Globus pallidus (tissue), 1 donor: ENCODE measurements around the gene CCDC28A.
"Not testable (repeated sequence)": the region's sequence is repeated elsewhere in the genome, so short reads cannot be mapped to it uniquely, and the experiment has no call there.

Experiments used
- DNase-seq: peaks from one replicate; pipeline ENCODE4 v3.0.0-alpha.2; 2015; ENCODE audit warnings: low spot score

Gene CCDC28A

GRCh38 chr6:138773177-138774091 lies at the start of gene CCDC28A:
Gene CCDC28A, plus strand, starts transcription at chr6:138773769. Its CDS starts 2,352 bp downstream, at chr6:138776121.
- peak; percentile 96 for DNase-seq

- peak; percentile 22 for DNase-seq
Observed at GRCh38 chr6:138724015-138724414, 49.6 kb upstream of the CCDC28A start.

- DNase-seq = no peak
Observed at GRCh38 chr6:138726066-138726756, 47.4 kb upstream of the CCDC28A start.

- DNase-seq = no peak
Observed at GRCh38 chr6:138726757-138727097, 46.8 kb upstream of the CCDC28A start.

- no peak for DNase-seq
Observed at GRCh38 chr6:138727182-138727581, 46.4 kb upstream of the CCDC28A start.

- peak; percentile 33 for DNase-seq
Observed at GRCh38 chr6:138728662-138729061, 44.9 kb upstream of the CCDC28A start.

- DNase-seq = not testable (repeated sequence)
Observed at GRCh38 chr6:138730037-138730436, 43.5 kb upstream of the CCDC28A start.

- DNase-seq = no peak
Observed at GRCh38 chr6:138734585-138734984, 39.0 kb upstream of the CCDC28A start.

GRCh38 chr6:138736640-138737039 lies 36.9 kb upstream of the CCDC28A start:
- no peak for DNase-seq

- DNase-seq = no peak
Observed at GRCh38 chr6:138752017-138752416, 21.6 kb upstream of the CCDC28A start.

GRCh38 chr6:138757136-138757535 lies 16.4 kb upstream of the CCDC28A start:
- no peak for DNase-seq

- DNase-seq = peak; percentile 26
Observed at GRCh38 chr6:138765896-138766655, 7.5 kb upstream of the CCDC28A start.

- no peak for DNase-seq
Observed at GRCh38 chr6:138769102-138769676, 4.4 kb upstream of the CCDC28A start.

- DNase-seq = no peak
Observed at GRCh38 chr6:138772596-138773176, 883 bp upstream of the CCDC28A start.

- DNase-seq = peak; percentile 47
Observed at GRCh38 chr6:138774370-138774769, 801 bp downstream of the CCDC28A start.

- no peak for DNase-seq
Observed at GRCh38 chr6:138776659-138777058, 3.1 kb downstream of the CCDC28A start.

- no peak for DNase-seq
Observed at GRCh38 chr6:138778331-138778730, 4.8 kb downstream of the CCDC28A start.

- no peak for DNase-seq
Observed at GRCh38 chr6:138782243-138782642, 8.7 kb downstream of the CCDC28A start.

GRCh38 chr6:138785079-138785478 lies 11.5 kb downstream of the CCDC28A start:
- DNase-seq = no peak

- peak; percentile 57 for DNase-seq
Observed at GRCh38 chr6:138785980-138786379, 12.4 kb downstream of the CCDC28A start.

GRCh38 chr6:138787138-138787537 lies 13.6 kb downstream of the CCDC28A start:
- DNase-seq = no peak
